Bronchial epithelial cell (primary cell): ENCODE data around the gene BTN3A1. TPM values are rescaled to one million over a fixed set of nuclear protein-coding genes. Genes with fewer than 3 reads are reported as not detected.
A peak's percentile ranks its signal among the peaks of the same experiment; 100 is the strongest.
"Not testable (repeated sequence)": the region's sequence is repeated elsewhere in the genome, so short reads cannot be mapped to it uniquely, and the experiment has no call there.

Source experiments
- DNase-seq: peaks from one replicate; pipeline ENCODE4 v3.0.0-alpha.2; 2010; ENCODE audit warnings: low read depth
- FAIRE-seq: peaks from 2 replicates; lab custom pipeline; 2011; peaks lifted over from hg19 to GRCh38; lab: Jason Lieb, UNC
- H3K27me3 ChIP-seq: 2 replicates; pipeline ENCODE4 v1.5.1; 2011; ENCODE audit warnings: low read length; ENCODE audit not compliant: control insufficient read depth, insufficient read depth
- H3K36me3 ChIP-seq: 2 replicates; pipeline ENCODE4 v1.5.1; 2011; ENCODE audit warnings: low read length; ENCODE audit not compliant: control insufficient read depth, insufficient read depth
- H3K4me3 ChIP-seq: 2 replicates; pipeline ENCODE4 v1.5.1; 2011; ENCODE audit warnings: mild to moderate bottlenecking, low read depth, low read length, control low read depth
- CTCF ChIP-seq: IDR thresholded peaks from 2 replicates; pipeline ENCODE4 v1.5.1; 2011; ENCODE audit warnings: mild to moderate bottlenecking, moderate library complexity, low read length, control low read depth, inconsistent platforms; ENCODE audit not compliant: insufficient read depth, severe bottlenecking
- total RNA-seq: library from RNA; depleted of rRNA; stranded (reverse); fragments of >200 nt; gene quantifications from 2 replicates; pipeline ENCODE4 v1.2.1, GENCODE V29; 2014

The BTN3A1 gene
- total RNA-seq, 1 donor from 2014 or later, result 3.9 TPM

GRCh38 chr6:26428206-26428605 lies 26.1 kb downstream of the BTN3A1 start:
- DNase-seq, result no peak
- Histone ChIP-seq H3K4me3 (no peak overlapping the region), H3K36me3 (peaks cover 1% of the 10 kb centered on the region), H3K27me3 (no peaks in the 10 kb centered on the region)
- no peak for TF ChIP-seq CTCF
- no peak for FAIRE-seq

GRCh38 chr6:26430787-26431186 lies 28.7 kb downstream of the BTN3A1 start:
- H3K27me3 ChIP-seq, result no peaks in the 10 kb centered on the region
- DNase-seq (no peak), FAIRE-seq (no peak)
- no peak for TF ChIP-seq CTCF
- peaks cover 1% of the 10 kb centered on the region for H3K36me3 ChIP-seq
- no peak overlapping the region for H3K4me3 ChIP-seq

- no peak for TF ChIP-seq CTCF
- no peaks in the 10 kb centered on the region for H3K27me3 ChIP-seq
- no peak overlapping the region for H3K4me3 ChIP-seq
- peaks cover 1% of the 10 kb centered on the region for H3K36me3 ChIP-seq
- DNase-seq (no peak), FAIRE-seq (peak; percentile 40)
These were observed 29.4 kb downstream of the BTN3A1 start for GRCh38 chr6:26431258-26432172.

- DNase-seq, result no peak
These were observed 30.6 kb downstream of the BTN3A1 start for GRCh38 chr6:26432627-26433201.

GRCh38 chr6:26433680-26434079 lies 31.6 kb downstream of the BTN3A1 start:
- not testable (repeated sequence) for H3K4me3 ChIP-seq, H3K27me3 ChIP-seq, DNase-seq, FAIRE-seq, H3K36me3 ChIP-seq

More at GRCh38 chr6:26432627-26433201, 30.6 kb downstream of the BTN3A1 start:
- no peaks in the 10 kb centered on the region for H3K27me3 ChIP-seq
- no peak for TF ChIP-seq CTCF
- no peak for FAIRE-seq
- H3K36me3 ChIP-seq, result peaks cover 1% of the 10 kb centered on the region
- H3K4me3 ChIP-seq, result no peak overlapping the region

GRCh38 chr6:26436018-26436417 lies 33.9 kb downstream of the BTN3A1 start:
- H3K27me3 ChIP-seq, result no peaks in the 10 kb centered on the region
- no peaks in the 10 kb centered on the region for H3K36me3 ChIP-seq
- TF ChIP-seq CTCF, result no peak
- DNase-seq (no peak), FAIRE-seq (no peak)
- no peak overlapping the region for H3K4me3 ChIP-seq
